SH-SY5Y (cell line): ENCODE results near the gene IGFBP2.
A peak's percentile ranks its signal among the peaks of the same experiment; 100 is the strongest.

Source experiments
- GATA2 ChIP-seq: IDR thresholded peaks from 2 replicates; pipeline ENCODE4 v1.6.1; 2011; ENCODE audit warnings: mild to moderate bottlenecking, low read depth, low read length
- GATA3 ChIP-seq: IDR thresholded peaks from 2 replicates; pipeline ENCODE4 v1.6.1; 2011; ENCODE audit warnings: low read depth, mild to moderate bottlenecking, low read length, moderate library complexity

IGFBP2 gene

GRCh38 chr2:216643986-216644659, 10.9 kb downstream of the IGFBP2 start:
- TF ChIP-seq GATA2 (no peak), GATA3 (no peak)

GRCh38 chr2:216644842-216645635, 11.8 kb downstream of the IGFBP2 start:
- TF ChIP-seq GATA3: no peak
- no peak for TF ChIP-seq GATA2

- no peak for TF ChIP-seq GATA2
- no peak for TF ChIP-seq GATA3
These were observed 12.4 kb downstream of the IGFBP2 start for GRCh38 chr2:216645636-216645950.

GRCh38 chr2:216646116-216646515, 12.9 kb downstream of the IGFBP2 start:
- TF ChIP-seq GATA3 (no peak), GATA2 (no peak)

- no peak for TF ChIP-seq GATA2
- TF ChIP-seq GATA3: no peak
These were observed 14.9 kb downstream of the IGFBP2 start for GRCh38 chr2:216648105-216648504.

- TF ChIP-seq GATA3 (no peak), GATA2 (no peak)
These were observed 16.4 kb downstream of the IGFBP2 start for GRCh38 chr2:216649574-216649973.

GRCh38 chr2:216650626-216651257, 17.5 kb downstream of the IGFBP2 start:
- TF ChIP-seq GATA2: no peak
- TF ChIP-seq GATA3: no peak

GRCh38 chr2:216651351-216651881, 18.2 kb downstream of the IGFBP2 start:
- TF ChIP-seq GATA3 (no peak), GATA2 (no peak)

GRCh38 chr2:216652566-216652965, 19.3 kb downstream of the IGFBP2 start:
- TF ChIP-seq GATA3 (no peak), GATA2 (no peak)

- TF ChIP-seq GATA3 (no peak), GATA2 (no peak)
These were observed 20.0 kb downstream of the IGFBP2 start for GRCh38 chr2:216653093-216653799.

GRCh38 chr2:216653931-216654365, 20.7 kb downstream of the IGFBP2 start:
- no peak for TF ChIP-seq GATA3

- TF ChIP-seq GATA2 (no peak), GATA3 (no peak)
These were observed 21.4 kb downstream of the IGFBP2 start for GRCh38 chr2:216654528-216655052.

- TF ChIP-seq GATA3 (no peak), GATA2 (0 out of 2 replicates have a peak, but pooled peaks have one; percentile 17)
These were observed 24.1 kb downstream of the IGFBP2 start for GRCh38 chr2:216657086-216657855.
